Measurements from ENCODE around the gene ANKRD63.

DNA sequence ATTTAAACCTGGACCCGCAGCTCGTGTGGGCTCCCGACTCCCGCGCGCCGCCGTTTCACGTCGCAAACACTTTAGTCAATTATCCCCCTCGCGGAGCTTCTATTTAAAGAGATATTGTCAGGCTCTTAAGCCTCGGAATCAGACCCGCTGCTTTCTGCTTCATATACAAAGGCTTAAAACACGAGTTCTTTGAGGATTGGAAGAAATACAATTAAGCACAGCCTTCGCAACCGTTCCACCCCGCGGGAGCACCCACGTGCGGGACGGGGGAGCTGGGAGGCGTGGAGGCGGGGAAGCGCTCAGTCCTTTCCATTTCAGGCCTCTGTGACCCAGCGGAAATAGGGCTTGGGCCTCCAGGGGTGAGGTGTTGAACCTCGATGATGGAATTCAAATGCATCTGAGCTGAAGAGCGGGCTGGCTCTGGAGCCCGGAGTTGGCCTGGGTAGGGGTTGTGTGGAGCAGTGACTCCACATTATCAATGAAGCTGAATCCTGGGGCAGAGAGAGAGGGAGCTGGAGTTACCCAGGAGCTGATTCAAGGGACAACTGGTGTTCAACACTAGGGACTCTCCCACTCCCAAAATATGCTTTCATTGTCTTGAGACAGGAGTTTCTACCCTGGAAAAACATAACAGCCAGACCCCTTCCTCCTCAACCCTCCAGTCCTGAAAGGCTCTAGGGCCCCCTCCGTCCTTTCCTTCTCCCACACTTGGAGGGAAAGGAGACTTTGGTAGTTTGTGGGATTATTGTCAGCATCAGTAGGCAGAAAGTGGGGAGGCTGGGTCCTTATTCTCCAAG is 2.4 kb downstream of the ANKRD63 start:
- no peak for TF ChIP-seq TEAD4 (IDR thresholded peaks at IDR 0.05; ENCODE audit: low read depth, low read length)
- TF ChIP-seq, protein P1, sequence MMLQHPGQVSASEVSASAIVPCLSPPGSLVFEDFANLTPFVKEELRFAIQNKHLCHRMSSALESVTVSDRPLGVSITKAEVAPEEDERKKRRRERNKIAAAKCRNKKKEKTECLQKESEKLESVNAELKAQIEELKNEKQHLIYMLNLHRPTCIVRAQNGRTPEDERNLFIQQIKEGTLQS (IDR thresholded peaks at IDR 0.05; ENCODE audit: insufficient read depth, low read depth, low read length): no peak
- no peak for TF ChIP-seq POLR2AphosphoS5 (IDR thresholded peaks at IDR 0.05; ENCODE audit: low read depth, low read length)
- no peak for TF ChIP-seq ZNF274 (IDR thresholded peaks at IDR 0.05; ENCODE audit: borderline replicate concordance, extremely low read depth, low read length)
- no peak for TF ChIP-seq CTCF (IDR thresholded peaks at IDR 0.05; ENCODE audit: control extremely low read depth in 1 of 3, insufficient read depth in 1 of 3, low read depth in 1 of 3, low read length in 3 of 3)
- TF ChIP-seq JUND (IDR thresholded peaks at IDR 0.05; ENCODE audit: low read length): no peak
- no peak for TF ChIP-seq EZH2 (IDR thresholded peaks at IDR 0.05; ENCODE audit: low read depth, low read length, severe bottlenecking)
- TF ChIP-seq E2F6 (IDR thresholded peaks at IDR 0.05): peak; percentile 67; the same call in 1 of the 2 replicates
- no peak for TF ChIP-seq SP2 (IDR thresholded peaks at IDR 0.05; ENCODE audit: low read length)
- TF ChIP-seq EP300 (IDR thresholded peaks at IDR 0.05; ENCODE audit: borderline replicate concordance in 1 of 2, low read depth in 2 of 2, low read length in 2 of 2): no peak
- no peak for TF ChIP-seq SIX5 (IDR thresholded peaks at IDR 0.05; ENCODE audit: low read depth, low read length)
- no peak for TF ChIP-seq RFX5 (IDR thresholded peaks at IDR 0.05; ENCODE audit: borderline replicate concordance, low read depth, low read length)
- no peak for TF ChIP-seq POLR2A (IDR thresholded peaks at IDR 0.05; ENCODE audit: control extremely low read depth in 1 of 2, low read depth in 2 of 2, low read length in 2 of 2)
- no peak for TF ChIP-seq SRF (IDR thresholded peaks at IDR 0.05; ENCODE audit: low read depth, low read length)

Measured in H1 (cell line).